ENCODE measurements around the gene HOXA10.

DNA sequence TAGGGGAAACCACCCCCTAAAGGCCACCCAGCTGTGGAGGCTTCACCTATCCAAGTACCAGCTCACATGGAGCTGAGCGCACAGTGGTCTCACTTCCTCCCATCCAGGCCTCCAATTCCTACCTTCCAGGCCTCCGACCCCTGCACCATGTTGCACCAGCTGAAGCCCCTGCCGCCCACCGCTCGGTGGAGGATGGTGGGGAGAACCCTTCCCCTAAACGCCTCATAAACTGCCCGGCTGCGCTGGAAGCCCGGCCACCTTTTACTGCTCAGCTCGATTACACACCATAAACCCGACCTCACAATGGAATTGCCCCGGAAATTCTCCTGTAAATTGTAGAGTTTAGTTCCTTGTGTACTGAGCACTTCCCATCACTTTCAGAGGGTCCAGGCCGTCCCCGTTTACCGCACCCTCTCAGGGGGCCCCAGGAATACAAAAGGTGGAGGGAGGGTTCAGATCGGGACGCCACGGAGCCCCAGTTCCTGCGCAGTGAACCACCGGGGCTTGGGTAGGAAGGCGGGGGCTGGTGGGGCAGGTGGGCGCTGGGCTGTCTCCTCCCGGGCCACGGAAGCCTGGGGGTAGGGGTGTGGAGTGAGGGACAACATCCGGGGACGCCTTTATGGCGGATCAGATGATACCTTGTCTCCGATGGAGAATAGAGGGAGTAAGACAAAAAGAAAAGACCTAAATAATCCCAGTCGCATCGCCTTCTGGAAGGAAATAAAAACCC, 16.3 kb downstream of the HOXA10 start:
- TF ChIP-seq, protein P1, sequence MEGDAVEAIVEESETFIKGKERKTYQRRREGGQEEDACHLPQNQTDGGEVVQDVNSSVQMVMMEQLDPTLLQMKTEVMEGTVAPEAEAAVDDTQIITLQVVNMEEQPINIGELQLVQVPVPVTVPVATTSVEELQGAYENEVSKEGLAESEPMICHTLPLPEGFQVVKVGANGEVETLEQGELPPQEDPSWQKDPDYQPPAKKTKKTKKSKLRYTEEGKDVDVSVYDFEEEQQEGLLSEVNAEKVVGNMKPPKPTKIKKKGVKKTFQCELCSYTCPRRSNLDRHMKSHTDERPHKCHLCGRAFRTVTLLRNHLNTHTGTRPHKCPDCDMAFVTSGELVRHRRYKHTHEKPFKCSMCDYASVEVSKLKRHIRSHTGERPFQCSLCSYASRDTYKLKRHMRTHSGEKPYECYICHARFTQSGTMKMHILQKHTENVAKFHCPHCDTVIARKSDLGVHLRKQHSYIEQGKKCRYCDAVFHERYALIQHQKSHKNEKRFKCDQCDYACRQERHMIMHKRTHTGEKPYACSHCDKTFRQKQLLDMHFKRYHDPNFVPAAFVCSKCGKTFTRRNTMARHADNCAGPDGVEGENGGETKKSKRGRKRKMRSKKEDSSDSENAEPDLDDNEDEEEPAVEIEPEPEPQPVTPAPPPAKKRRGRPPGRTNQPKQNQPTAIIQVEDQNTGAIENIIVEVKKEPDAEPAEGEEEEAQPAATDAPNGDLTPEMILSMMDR (IDR thresholded peaks at IDR 0.05), result no peak
- TF ChIP-seq POLR2AphosphoS5 (IDR thresholded peaks at IDR 0.05), result no peak
- TF ChIP-seq POLR2A (IDR thresholded peaks at IDR 0.05), result no peak
- TF ChIP-seq EP300 (IDR thresholded peaks at IDR 0.05), result no peak
